ENCODE data around the gene NUTM1. TPM values are rescaled to one million over a fixed set of nuclear protein-coding genes. Genes with fewer than 3 reads are reported as not detected.

Gene NUTM1
- polyA plus RNA-seq, 1 of the 3 experiments (the other 2 are of a cell fraction) = not detected

DNA sequence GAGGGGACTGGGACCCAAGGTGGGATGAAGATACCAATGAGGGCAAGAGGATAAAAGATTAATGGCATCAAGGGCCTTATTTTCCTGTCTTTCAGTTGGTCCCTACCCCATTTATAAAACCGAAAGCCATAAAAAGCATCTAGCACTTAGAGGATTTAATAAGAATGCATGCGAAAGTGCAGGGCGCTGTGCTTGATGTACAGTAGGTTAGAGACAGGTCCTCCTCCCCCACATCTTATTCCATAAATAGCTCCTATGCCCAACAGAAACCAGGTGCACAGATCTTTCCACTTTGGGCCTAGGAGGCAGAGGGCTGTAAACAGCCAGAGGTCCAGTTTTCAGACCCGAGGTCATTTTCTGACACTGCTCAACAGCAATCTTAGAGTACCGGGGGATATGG is 22.7 kb downstream of the NUTM1 start:
- Histone ChIP-seq H3K9me2 (no peaks in the 10 kb centered on the region), H3K36me3 (replicated peaks in 1 of 2; ENCODE audit: control insufficient read depth in 1 of 2, insufficient read depth in 2 of 2, low read length in 1 of 2) (peaks cover 10 to 28% of the 10 kb centered on the region in 2 experiments), H3K27me3 (ENCODE audit: insufficient read depth) (no peaks in the 10 kb centered on the region), H2AFZ (ENCODE audit: low read depth) (peak overlapping the region; percentile 63; the same call in 1 of the 2 replicates), H3K27ac (ENCODE audit: low read depth in 2 of 2, low read length in 1 of 2) (peak overlapping the region in 1 of 2 experiments; percentile 85; a peak in 1 of 4 replicates), H3K9me3 (no peaks in the 10 kb centered on the region), H3K79me2 (ENCODE audit: insufficient read depth) (peaks cover 24% of the 10 kb centered on the region), H3K4me3 (ENCODE audit: low read depth in 2 of 2, low read length in 1 of 2) (peak overlapping the region; percentile 74 to 99), H3F3A (replicated peaks; ENCODE audit: insufficient read depth) (no peaks in the 10 kb centered on the region), H3K4me1 (ENCODE audit: control insufficient read depth in 1 of 2, insufficient read depth in 2 of 2, low read depth in 1 of 2, low read length in 1 of 2) (peaks cover 0 to 19% of the 10 kb centered on the region in 2 experiments; a peak in 1 of 4 replicates), H3K9ac (peak overlapping the region; percentile 75; the same call in 1 of the 2 replicates), H3K4me2 (peak overlapping the region; percentile 99), H4K20me1 (ENCODE audit: insufficient read depth) (peaks cover 13% of the 10 kb centered on the region)
- POLR2A ChIA-PET = interaction anchor here (0.9 to 2.7 kb wide), 3 partner anchors 23 to 141 kb away, joined by 3 to 19 read pairs (median 16); partner anchors contain the start of genes EMC4, NOP10, NUTM1 and SLC12A6
- no peak for DNase-seq
- WGBS (ENCODE audit: low lambda C conversion rate) = 41% methylated on average over 5 of the region's 5 CpGs
- CTCF ChIA-PET = interaction anchor here (1.2 to 2.7 kb wide), 3 partner anchors 12 to 124 kb away, joined by 4 to 15 read pairs (median 13); partner anchors contain the start of genes NOP10 and NUTM1
- TF ChIP-seq GATA2 (CRISPR knock-in tag; IDR thresholded peaks at IDR 0.05) = no peak
- TF ChIP-seq SMC3 (IDR thresholded peaks at IDR 0.05; ENCODE audit: low read depth, low read length) = no peak
- no peak for TF ChIP-seq RCOR1 (IDR thresholded peaks at IDR 0.05; ENCODE audit: low read length)
- no peak for TF ChIP-seq CHD2 (IDR thresholded peaks at IDR 0.05; ENCODE audit: low read length, partially characterized antibody)

DNA sequence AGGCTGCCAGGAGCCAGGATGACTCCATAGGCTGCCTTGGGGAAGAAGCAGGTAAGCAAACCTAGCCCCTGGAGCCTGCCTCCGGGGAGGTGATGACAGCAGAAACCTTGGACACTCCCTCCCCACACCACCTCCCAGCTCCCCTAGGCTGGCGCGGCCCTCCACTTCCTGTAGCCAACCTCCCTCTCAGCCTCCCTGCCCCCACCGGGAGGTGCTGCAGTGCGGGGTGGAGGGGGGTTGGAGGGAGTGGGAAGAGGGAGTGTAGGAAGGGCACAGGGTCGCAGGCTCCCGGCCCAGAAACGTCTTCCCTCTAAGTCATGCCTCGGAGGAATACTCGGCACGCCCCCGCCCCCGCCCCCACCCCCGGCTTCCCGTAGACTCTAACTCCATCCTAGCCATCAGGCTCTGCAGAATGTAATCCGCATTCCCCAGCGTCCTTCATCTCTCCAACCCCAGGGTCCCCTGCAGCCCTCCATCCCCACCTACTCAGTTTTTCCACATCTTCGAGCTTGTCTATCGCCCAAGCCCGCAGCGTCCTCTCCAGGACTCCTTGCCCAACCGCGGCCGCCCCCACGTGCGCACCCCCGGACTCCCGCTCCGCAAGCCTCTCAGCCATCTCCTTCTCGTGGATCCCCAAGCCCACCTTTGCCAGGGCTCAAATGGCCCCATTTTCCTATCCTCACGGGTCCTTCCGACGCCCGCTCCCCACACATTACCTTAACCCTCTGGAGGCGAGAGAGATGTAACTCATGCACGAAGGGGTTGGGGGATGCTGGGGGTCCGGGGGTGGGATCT is 23.4 kb downstream of the NUTM1 start:
- ChIA-PET POLR2A (interaction anchor here (0.9 to 2.7 kb wide), 4 partner anchors 24 to 217 kb away, joined by 3 to 19 read pairs (median 10); partner anchors contain the start of genes EMC4, GOLGA8B, NOP10 and NUTM1), CTCF (interaction anchor here (0.6 to 2.7 kb wide), 30 partner anchors 8 to 564 kb away, joined by 3 to 17 read pairs (median 5); partner anchors contain the start of genes EMC4, GOLGA8B, KATNBL1 and NOP10)
- H3K9me3 ChIP-seq = no peaks in the 10 kb centered on the region
- no peaks in the 10 kb centered on the region for H3K9me2 ChIP-seq
- H3K4me1 ChIP-seq (ENCODE audit: control insufficient read depth in 1 of 2, insufficient read depth in 2 of 2, low read depth in 1 of 2, low read length in 1 of 2) = peaks cover 0 to 19% of the 10 kb centered on the region in 2 experiments; a peak in 1 of 4 replicates
- peak overlapping the region; percentile 93 for H2AFZ ChIP-seq (ENCODE audit: low read depth)
- H3F3A ChIP-seq (replicated peaks; ENCODE audit: insufficient read depth) = no peaks in the 10 kb centered on the region
- peak; percentile 14; the same call in 1 of the 2 replicates for TF ChIP-seq MXI1 (IDR thresholded peaks at IDR 0.05; ENCODE audit: low read depth, low read length)
- no peak for TF ChIP-seq RFX5 (IDR thresholded peaks at IDR 0.05; ENCODE audit: low read length)
- no peak for TF ChIP-seq NRF1 (IDR thresholded peaks at IDR 0.05; ENCODE audit: low read depth, low read length)
- TF ChIP-seq ELF1 (IDR thresholded peaks at IDR 0.05) = 0 out of 2 replicates have a peak, but pooled peaks have one; percentile 40
- TF ChIP-seq POLR2AphosphoS5 (IDR thresholded peaks at IDR 0.05; ENCODE audit: low read depth, low read length) = no peak
- TF ChIP-seq, protein P1, sequence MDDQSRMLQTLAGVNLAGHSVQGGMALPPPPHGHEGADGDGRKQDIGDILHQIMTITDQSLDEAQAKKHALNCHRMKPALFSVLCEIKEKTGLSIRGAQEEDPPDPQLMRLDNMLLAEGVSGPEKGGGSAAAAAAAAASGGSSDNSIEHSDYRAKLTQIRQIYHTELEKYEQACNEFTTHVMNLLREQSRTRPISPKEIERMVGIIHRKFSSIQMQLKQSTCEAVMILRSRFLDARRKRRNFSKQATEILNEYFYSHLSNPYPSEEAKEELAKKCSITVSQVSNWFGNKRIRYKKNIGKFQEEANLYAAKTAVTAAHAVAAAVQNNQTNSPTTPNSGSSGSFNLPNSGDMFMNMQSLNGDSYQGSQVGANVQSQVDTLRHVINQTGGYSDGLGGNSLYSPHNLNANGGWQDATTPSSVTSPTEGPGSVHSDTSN (IDR thresholded peaks at IDR 0.05) = peak; percentile 9; the same call in 1 of the 2 replicates
- peak; percentile 79 for TF ChIP-seq CHD2 (IDR thresholded peaks at IDR 0.05; ENCODE audit: low read length, partially characterized antibody)
- WGBS (ENCODE audit: low lambda C conversion rate) = 2% methylated on average over 34 of the region's 37 CpGs
- peak overlapping the region; percentile 75 for H3K9ac ChIP-seq
- peaks cover 13% of the 10 kb centered on the region for H4K20me1 ChIP-seq (ENCODE audit: insufficient read depth)
- H3K36me3 ChIP-seq (replicated peaks in 1 of 2; ENCODE audit: control insufficient read depth in 1 of 2, insufficient read depth in 2 of 2, low read length in 1 of 2) = peaks cover 9 to 22% of the 10 kb centered on the region in 2 experiments
- peak overlapping the region; percentile 74 to 99 for H3K4me3 ChIP-seq (ENCODE audit: low read depth in 2 of 2, low read length in 1 of 2)
- peak overlapping the region; percentile 24 to 85; a peak in 3 of 4 replicates for H3K27ac ChIP-seq (ENCODE audit: low read depth in 2 of 2, low read length in 1 of 2)
- H3K27me3 ChIP-seq (ENCODE audit: insufficient read depth) = no peaks in the 10 kb centered on the region
- DNase-seq = peak; percentile 80
- peaks cover 24% of the 10 kb centered on the region for H3K79me2 ChIP-seq (ENCODE audit: insufficient read depth)
- peak overlapping the region; percentile 99 for H3K4me2 ChIP-seq

Measured in SK-N-SH (cell line).